ENCODE data around the gene WDR31.

WDR31 gene

GRCh38 chr9:113290052-113290607, 49.9 kb downstream of the WDR31 start:
- DNase-seq = no peak

DNA sequence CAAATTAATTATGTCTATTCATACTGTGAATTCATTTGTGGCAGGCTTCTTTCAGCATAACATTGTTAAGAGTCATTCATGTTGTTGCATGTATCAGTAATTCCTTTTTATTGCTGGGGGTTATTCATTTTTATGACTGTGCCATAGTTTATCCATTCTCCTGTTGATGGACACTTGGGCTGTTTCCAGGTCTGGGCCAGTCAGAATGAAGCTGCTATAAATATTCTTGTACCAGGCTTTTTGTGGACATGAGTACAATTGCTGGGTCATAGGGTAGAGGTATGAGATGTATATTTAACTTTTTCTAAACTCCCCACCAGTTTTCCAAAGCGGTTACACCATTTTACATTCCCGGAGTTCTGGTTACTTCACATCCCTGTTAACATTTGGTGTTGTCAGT, 51.0 kb downstream of the WDR31 start:
- no peak for DNase-seq

GRCh38 chr9:113281356-113281755, 58.7 kb downstream of the WDR31 start:
- DNase-seq = no peak

GRCh38 chr9:113278840-113279239, 61.2 kb downstream of the WDR31 start:
- no peak for DNase-seq

DNA sequence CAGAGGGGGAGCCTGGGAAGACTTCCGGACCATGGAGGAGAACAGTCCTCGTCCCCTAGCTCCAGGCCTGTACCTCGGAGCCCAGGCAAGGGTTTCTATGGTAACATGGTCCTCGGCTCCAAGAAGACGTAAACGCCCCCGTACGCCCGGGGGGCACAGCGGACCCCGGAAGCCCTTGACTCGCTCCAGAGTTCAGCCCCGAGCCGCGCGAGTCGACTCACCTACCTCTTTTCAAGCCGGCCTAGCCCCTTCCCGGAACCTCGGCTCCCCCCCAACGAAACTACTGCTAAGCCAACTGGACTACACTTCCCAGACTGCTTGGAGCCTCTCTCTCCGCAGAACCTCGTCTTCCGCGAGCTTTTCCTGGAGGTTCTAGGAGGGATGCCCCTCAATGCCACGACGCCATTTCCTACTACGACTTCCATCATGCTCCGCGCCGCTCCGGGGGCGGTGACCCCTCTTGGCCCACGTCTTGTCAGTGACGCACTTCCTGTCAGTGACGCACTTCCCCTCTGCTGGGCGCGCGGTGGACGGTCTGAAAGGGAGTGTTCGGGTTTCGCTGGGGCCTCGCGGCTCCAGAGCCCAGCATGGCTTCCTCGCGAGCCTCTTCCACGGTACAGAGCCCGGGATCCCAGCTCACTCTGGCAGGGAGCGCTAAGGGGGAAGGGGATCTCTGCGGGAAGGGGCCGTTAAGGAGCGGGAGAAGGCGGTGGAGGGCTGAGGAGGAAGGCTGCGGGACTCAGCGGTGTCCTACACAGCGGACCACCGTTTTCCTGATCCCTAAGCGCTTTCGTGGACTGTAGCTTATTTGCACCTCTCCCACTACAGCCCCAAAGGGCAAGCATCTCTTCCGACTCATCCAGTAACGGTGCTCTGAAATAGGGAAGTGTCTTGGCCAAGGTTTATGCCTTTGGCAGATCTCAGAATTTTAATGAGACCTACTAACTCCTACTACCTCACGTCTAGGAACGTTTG, 64.6 kb downstream of the WDR31 start, which contains the start of the genes CDC26 and PRPF4:
CDC26 (minus strand) TSS at position 416 of the 975 bp plus-strand sequence. CDS start 3,065 bp downstream, outside the sequence.
PRPF4 (plus strand) TSS at position 502 of the 975 bp plus-strand sequence; CDS start at position 588, 86 bp downstream.
- peak; percentile 98 for DNase-seq

GRCh38 chr9:113274474-113275156, 65.5 kb downstream of the WDR31 start:
- peak; percentile 74 for DNase-seq

- no peak for DNase-seq
Measured at GRCh38 chr9:113269871-113270270, 70.2 kb downstream of the WDR31 start.

GRCh38 chr9:113269355-113269754, 70.7 kb downstream of the WDR31 start:
- no peak for DNase-seq

GRCh38 chr9:113267911-113268566, 72.0 kb downstream of the WDR31 start:
- no peak for DNase-seq

GRCh38 chr9:113266174-113266573, 73.9 kb downstream of the WDR31 start:
- DNase-seq = no peak

All from inflammatory macrophage treated with lipopolysaccharide for 4 hours (primary cell).